GM18858 (cell line): ENCODE results near the gene MEDAG.
"Not testable (repeated sequence)": the region's sequence is repeated elsewhere in the genome, so short reads cannot be mapped to it uniquely, and the experiment has no call there.

Source experiments
- ATAC-seq: cut with Tn5 transposase; IDR thresholded peaks from one replicate; pipeline ENCODE4 v1.9.1; 2021; ENCODE audit not compliant: unreplicated experiment

MEDAG gene

DNA sequence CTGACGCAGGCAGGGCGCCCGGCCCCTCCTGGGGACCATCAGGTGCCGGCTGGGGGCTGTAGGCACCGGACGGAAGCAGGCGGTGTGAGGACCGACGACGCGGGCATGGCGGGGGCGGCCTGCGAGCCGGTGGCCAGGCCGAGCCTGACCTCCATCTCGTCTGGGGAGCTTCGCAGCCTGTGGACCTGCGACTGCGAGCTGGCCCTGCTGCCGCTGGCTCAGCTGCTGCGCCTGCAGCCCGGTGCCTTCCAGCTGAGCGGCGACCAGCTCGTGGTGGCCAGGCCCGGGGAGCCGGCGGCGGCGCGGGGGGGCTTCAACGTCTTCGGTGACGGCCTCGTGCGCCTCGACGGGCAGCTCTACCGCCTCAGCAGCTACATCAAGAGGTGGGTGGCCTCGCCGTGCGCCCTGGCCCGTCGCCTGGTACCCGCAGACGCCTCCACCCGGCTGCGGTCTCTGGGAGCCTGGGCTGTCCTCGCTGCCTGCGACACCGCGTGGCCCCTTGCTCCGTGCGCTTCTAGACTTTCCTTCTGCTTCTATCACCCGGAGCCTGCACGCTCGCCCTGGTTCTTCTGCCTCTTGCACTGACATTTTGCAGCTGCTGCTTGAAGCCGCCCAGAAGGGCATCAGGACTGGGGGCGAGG is 460 bp downstream of the MEDAG start:
- ATAC-seq, result no peak

DNA sequence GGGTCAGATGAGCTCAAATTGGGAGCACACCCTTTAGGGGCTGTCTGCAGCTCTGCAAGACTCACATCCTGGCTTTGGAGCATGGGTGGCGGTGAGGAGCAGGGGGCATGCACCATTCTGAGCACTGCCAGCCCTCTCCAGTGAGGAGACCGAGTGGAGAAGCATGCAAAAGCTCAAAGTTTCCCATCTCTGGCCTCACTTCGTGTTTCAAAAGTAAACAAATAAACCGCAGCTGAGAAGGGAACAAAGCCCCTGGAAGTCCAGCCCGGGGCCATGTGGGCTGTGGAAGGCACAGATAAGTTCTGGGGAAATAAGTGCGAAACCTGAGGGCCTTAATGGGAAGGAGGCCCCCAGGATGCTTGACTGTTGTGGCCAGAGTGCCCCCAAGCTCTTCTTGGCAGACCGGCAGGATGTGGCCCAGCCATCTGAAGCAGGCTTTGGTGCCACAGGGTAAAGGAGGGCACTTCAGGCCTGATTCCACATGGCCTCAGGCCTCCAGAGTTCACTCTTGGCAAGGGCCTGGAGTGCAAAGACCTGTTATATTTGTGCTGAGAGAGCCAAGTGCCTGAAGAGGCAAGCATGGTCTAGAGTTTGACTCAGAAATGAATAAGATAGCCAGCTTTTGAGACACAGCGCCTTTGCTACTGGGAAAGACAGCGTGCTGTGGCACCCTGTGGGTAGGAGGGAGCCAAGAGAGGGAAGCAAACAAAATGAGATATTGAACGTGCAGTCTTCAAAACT is 1.2 kb downstream of the MEDAG start:
- no peak for ATAC-seq

DNA sequence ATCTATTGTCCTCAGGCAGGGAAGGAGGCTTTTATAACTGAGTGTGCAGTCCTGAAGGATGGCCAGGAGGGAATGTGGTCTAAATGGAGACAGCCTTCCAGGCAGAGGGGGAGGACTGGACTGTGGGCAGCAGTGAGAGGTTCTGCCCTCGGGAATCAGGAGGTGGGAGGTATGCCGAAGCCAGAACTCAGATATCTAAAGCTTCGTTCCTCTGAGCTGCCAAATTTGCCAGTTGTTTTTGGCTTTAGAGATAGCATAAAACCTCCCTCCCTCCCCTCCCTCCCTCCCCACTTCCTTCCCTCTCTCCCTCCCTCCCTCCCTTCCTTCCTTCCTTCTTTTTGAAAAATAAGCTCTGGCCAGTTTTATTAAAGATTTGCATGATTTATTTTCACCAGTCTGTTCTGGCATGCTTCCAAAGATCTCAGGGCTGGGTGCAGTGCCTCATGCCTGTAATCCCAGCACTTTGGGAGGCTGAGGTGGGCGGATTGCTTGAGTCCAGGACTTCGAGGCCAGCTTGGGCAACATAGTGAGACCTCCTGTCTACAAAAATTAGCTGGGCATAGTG is 2.4 kb downstream of the MEDAG start:
- no peak for ATAC-seq

DNA sequence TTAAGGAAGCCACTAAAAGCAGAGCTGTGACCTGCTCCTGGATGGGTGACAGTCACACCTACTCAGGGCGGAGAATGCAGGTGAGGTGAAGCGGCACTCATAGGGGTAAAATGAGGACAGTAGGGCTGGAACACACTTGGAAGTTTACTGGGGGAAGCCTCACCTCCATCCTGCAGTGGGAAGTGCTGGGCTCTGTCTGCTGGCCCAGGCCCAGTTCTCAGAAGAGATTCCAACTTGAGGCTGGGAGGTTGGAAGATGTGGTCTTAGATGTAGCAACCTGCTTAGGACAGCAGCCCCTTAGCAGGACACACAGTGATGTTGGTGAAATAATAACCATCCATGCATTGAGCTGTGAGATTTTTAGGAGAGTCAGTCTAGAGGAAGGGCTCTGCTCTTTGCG is 4.6 kb downstream of the MEDAG start:
- no peak for ATAC-seq

DNA sequence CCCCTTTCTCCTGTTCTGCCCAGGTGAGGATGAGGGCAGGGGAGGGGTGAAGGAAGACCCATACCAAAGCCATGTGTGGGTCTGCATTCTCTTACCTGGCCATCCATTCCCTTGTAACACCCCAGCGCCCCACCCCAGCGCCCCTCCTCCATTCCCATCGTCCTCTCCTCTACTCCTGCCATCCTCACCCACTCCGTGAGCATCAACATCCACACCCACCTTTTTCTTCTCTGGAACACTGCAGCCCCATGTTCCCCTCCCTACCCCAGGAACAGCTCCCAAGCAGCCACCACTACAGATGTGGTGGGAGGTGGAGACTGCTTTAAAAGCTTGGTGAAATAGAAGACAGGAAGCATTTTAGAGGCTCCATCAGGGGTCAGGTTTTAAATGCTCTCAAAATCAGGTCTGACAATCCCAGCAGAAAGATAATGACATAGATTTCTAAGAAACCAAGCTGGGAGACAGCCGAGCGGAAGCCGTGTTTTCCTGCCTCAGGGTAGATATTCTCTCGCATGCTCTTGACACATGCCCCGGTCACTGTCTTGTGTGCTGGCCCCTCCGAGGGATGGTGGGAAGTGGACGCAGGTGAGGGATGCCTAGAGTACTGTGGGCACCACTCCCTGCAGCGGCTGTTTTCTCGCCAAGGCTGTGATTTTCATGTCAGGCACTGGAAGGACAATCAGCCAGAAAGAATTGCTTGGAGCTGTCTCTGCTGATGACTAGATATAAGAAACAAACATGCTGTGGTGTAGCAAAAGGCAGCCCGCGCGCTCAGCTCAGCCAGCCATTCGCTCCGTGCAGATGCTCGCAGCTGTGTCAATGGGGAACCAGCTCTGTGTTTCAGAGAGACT is 9.8 kb downstream of the MEDAG start:
- no peak for ATAC-seq

DNA sequence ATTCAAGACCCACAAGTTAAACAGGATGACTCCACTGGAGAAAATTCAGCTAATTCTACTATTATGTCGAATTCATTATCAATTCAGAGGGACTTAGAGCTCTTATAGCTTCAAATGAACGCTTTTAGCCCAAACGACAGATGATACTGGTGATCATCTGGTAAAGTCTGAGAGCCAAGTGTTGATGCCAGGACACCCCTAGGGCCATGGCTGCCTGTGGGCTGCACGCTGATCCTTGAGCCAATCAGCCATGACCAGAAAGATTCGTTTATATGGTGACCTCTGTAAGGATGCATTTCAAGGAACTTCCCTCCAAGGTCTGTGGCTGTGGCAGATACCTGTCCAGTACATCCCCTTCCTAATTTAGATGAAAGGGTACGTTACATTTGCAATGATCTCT is 10.9 kb downstream of the MEDAG start:
- ATAC-seq, result no peak

DNA sequence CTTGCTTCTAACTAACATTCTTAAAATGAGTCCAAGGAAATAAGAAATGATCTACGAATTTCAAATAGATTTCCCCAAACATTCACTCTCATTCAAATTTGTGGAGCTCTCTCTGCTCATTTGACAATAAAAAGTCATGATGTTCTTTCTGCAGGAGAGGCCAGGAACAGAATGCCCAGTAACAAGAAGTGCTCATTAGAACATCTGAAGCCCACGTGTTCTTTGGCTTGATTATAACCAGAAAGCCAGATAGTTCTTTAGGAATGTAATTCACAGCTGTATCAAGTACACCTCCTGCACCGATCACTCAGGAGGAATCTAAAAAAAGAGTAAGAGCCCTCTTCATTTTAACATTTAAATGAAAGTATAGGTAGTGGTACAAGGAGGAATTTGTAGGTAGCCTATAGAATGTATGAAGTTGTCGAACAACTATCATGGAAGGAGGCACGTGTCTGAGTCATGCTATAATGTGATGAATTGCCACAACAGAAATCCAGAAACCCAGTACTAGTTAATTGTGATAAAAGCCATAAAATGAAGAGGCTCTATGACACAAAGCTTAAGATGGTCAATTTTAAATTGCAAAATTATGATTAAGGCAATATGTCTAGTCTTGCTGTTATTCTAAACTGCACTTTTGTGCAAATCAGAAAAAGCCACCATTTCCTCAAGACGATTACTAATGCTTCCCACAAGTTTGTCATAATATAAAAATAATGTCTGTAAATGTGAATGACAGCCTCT is 12.8 kb downstream of the MEDAG start:
- no peak for ATAC-seq

DNA sequence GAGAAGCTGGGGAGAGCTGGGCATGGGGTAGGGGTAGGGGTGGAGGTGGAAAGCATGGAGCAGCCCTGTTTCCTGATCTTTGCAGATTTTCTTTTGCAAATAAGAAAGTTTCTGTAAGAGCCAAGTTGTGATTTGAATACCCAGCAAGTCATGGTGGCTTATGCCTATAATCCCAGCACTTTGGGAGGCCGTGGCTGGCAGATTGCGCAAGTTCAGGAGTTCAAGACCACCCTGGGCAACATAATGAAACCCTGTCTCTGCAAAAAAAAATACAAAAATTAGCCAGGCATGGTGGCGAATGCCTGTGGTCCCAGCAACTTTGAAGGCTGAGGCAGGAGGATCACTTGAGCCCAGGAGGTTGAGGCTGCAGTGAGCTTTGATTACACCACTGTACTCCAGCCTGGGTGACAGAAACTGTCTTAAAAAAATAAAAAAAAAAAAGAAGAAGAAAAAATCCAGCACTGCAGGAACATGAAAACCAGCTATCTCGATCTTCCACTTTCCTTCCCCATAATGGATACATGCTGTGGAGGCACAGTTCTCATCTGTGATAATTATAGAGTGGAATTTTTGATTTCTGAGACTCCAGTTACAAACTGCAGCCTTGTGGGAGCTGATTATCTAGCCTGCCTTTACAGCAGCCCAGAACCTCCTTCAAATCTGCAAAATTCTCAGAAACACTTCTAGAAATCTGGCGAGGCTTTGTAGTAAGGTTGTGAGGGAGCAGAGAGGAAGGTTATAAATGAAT is 14.3 kb downstream of the MEDAG start:
- no peak for ATAC-seq

DNA sequence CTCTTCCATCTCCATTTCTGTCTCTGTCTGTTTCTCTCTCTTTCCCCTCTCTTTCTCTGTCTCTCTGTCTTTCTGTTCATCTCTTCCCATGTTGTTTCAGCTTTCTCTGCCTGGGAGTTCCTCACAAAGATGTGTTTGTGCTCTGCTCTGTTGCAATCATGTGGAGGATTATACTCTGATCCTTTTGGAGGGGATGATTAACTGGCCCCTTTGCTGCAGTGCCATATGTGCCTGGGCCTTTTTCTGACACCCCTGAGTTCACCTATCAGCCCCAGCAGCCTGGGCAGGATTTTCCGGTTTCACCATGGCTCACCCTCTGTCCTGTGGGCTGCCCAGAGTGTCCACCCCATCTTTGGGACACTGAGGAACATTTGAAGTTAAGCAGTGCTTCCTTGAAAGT is 17.3 kb downstream of the MEDAG start:
- ATAC-seq, result no peak

DNA sequence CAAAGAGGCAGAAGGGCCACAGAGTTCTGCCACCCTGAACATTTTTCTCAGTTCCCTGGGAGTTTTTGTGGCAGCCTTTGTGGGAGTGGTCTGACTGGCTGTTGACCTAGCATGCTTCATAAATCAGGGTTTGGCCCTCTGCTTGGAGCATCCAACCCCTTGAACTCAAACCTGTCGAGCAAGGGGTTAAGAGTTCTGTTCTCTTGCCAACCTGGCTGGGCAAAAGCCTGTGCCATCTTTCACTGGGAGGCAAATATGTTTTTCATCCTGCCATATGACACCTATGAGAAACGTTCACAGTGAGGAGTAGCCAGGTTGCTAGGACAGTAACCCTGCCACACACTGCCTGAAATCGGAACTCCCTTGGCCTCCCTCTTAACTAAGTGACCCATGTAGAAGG is 18.6 kb downstream of the MEDAG start:
- ATAC-seq, result no peak

DNA sequence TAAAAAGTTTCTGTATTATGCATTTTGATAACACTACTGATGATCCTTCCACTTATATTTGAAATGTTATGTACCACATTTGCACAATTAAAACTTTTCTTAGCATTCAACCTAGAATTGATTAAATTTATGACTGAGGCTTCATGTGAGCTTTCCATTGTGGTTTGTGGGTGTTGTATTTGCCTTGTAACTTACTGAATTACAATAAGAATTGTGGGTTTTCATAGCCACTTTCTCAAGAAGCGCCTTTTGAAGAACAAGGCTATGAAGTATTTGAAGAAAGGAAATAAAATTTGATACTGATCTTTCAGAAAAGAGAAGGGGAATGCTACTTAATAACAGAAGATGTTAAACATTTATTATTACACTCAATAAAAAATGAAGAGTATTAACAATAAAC is 19.4 kb downstream of the MEDAG start:
- ATAC-seq, result no peak

DNA sequence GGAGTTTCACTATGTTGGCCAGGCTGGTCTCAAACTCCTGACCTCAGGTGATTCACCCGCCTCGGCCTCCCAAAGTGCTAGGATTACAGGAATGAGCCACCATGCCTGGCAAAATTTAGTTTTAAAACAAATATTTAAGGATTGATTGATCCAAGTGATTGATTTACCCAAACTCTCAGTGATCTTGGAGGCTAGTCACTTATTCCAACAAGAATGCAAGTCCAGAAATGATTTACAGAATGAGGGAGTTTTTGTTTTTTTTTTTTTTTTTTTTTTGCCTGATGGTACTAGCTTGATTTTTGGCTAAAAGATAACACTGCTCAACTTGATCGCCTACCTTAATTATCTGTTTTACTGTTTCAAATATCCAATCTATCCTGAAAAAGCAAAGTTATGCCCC is 20.7 kb downstream of the MEDAG start:
- ATAC-seq, result no peak

DNA sequence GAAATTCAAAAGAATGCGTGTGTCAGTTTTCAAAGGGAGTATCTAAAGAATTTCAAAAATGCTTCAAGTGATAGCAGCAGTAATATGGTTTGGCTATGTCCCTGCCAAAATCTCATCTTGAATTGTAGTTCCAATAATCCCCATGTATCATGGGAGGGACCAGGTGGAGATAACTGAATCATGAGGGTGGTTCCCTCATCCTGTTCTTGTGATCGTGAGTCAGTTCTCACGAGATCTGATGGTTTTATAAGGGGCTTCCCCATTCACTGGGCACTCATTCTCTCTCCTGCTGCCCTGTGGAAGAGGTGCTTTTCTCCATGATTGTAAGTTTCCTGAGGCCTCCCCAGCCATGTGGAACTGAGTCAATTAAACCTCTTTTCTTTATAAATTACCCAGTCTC is 21.1 kb downstream of the MEDAG start:
- not testable (repeated sequence) for ATAC-seq

DNA sequence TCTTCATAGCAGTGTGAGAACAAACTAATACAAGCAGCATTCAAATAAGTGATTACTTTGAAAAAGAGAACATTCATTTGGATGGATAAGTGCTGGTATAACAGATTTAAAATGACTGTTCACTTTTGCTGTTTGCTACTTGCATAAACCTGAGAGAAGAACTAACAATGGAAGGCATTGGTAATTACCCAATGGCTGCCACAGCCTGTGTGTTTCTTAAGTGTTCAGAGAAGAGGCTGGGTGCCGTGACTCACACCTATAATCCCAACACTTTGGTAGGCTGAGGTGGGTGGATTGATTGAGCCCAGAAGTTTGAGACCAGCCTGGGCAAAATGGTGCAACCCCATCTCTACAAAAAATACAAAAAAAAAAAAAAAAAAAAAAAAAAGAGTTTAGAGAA is 21.5 kb downstream of the MEDAG start:
- no peak for ATAC-seq

DNA sequence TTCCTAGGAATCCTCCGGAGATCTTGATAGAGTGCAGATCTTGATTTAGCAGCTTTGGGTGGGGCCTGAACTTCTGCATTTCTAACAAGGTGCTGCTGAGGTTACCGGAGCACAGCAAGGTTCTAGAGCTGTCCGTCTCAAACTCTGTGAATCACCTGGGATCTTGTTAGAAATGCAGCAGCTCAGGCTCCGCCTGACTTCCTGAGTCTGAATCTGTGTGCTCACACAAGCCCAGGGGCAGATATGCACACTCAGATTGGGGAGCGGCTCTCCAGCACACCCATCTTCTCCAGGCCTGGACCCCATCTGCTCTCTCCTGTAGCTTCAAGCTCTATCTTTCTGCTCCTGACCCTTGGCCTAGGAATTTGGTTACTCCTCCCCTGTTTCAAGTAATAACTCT is 22.9 kb downstream of the MEDAG start:
- ATAC-seq, result no peak

DNA sequence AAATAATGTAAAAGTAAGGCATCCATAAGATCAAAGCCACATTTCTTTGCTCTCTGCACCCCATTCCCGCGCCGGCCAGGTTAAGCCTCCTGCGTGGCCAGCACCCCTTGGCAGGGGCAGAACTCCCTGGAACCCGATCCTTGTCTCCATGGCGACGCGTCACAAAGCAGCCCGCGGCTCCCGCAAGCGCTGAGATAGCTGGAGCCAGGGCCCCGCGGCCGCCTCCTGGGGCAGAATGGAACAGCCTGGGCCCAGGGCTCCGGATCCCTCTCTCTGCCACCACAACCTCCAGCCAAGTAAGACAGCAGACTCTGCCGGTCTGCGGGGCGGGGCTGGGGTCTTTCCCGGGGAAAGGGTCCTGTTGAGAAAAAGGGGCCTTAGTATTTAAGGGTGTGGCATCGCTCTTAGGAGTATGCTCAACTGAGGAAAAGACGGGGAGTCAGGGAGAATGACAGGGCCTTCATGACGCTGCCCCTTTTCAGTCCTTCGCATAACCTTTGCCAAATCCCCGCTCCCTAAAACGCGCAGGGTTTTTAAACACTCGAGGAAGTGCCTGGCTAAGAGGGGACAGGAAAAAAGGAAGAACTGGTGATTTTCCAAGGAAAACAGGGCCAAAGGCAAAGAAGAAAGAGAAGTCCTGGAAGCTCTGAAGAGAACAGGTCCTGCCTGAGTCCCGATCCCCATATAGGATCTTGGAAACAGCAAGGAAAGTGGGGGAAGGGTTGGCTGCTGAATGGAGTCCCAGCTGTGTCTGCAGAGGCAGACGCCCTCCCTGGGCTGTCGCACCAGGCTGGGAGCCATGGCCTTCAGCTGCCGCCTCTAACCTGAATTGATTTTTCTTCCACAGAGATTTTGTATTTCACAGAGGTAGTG is 26.6 kb downstream of the MEDAG start, which contains the start of gene TEX26:
TEX26 (plus strand) TSS at position 176 of the 873 bp plus-strand sequence; CDS start at position 236, 60 bp downstream.
- no peak for ATAC-seq

DNA sequence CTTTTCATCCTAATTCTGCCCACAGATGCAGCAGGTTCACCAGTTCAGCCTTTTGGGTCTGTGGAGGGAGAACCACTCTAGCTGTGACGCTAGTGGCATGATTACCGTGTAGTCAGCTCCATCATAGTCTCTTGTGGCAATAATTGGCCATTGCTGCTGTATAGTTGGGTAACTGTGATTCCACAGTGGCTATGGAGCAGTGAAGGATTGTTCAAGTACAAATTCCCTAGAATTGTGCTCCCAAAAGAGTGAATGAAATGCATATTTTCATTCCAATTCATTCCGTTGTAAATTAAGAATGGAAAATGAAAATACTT is 27.2 kb downstream of the MEDAG start:
- no peak for ATAC-seq

DNA sequence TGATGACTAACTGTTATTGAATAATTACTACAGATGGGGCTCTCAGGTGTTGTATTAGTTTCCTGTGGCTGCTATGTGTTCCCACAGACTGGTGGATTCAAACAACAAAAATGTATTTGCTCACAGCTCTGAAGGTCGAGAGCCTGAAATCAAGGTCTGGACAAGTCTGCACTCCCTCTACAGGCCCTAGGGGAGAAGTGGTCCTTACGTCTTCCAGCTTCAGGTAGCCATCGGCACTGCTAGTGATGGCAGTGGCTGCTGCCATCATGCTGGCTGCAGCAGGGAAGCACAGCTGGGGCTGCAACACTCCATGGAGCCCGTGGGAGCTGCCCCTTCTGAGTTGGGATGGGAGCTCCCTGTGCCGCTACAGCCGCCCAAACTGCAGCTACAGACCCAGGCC is 28.3 kb downstream of the MEDAG start:
- ATAC-seq, result no peak

DNA sequence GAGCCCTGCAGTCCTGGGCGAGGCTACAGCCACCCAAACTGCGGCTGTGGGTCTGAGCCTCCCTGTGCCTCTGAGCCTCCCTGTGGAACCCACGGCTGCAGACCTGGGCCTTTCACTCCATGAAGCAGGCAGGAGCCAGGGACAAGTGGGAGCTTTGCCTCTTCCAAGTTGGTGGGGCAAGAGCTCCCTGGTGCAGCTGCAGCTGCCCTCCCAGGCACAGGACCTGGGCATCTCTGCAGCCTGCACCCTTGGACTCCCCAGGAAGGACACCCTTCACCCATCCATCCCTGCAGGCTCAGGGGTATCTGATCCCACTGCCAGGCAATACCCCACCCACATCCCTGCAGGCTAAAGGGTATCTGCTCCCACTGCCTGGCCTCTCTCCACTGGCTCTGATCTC is 28.7 kb downstream of the MEDAG start:
- ATAC-seq, result no peak
